ENCODE measurements around the gene RIMS4.
A peak's percentile ranks its signal among the peaks of the same experiment; 100 is the strongest.

Gene RIMS4

DNA sequence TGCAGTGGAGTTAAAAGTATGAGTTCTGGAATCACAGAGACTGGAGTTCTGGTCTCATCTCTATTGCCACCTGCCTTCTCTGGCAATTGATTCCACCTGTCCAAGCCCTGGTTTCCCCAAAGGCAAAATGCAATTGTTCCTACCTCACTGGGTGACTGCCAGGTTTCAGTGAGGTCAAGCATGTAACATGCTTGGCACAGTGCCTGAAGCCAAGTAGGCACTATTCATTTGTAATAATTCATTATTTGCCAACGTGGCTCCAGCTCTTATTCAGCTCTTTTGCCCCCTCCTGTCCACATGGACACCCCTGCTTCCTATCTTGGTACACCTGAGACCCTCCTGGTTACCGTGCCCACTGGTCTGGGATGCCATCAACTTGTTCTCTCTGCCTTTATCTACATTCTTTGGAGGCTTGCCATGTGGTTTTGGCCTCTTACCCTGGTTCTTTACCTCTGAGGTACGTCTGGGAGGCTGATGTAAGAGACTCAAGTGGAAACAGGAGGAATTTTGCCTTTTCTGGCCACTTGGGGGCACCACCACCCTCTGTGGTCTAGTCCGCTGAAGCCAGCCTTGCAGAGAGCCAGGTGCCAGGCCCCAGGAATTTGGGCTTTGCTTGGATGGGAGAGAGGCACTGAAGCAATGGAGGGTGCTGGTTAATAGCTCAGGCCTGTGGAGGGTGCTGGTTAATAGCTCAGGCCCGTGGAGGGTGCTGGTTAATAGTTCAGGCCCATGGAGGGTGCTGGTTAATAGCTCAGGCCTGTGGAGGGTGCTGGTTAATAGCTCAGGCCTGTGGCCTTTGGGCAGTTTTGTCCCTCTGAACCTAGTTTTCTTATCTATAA, 63.0 kb downstream of the RIMS4 start:
- in situ Hi-C loops (cut with MboI; ENCODE audit: low pct_unique_long_range_greater_than_20kb, low sequenced_read_pairs) = no loop called here
- peak; percentile 75 for DNase-seq

DNA sequence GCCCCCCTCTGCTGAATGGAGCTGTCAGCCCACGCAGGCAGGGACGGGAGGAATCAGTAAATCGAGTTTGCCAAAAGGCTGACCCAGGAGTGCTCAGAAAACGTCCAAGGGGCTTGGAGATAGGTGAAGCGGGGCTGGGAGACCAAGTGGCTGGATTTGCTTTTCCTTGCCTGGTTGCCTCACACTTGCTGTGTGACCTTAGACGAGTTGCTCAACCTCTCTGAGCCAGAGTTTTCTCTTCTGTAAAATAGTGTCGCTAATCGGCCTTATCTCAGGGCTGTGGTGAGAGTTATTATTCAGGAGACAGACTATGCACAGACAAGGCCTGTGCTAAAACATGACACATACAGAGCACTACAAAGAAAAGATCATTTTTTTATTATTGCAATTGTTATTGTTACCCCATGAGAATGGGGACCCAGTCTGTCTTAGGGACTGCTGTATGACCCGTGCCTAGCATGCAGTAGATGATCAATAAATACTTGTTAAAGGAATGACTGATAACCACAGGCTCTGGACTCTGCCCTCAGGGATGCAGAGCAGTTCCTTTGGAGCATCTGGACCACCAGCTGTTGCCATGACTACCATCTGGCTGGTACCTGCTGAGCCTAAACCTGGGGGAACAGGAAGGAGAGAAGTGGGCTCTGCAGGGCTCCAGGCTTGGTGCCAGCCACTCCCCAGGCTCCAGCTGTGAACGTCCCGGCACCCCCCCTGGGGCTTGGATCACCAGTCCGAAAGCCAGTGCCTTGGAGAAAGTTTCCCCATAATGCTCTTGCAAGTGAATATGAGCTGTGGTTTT, 63.8 kb downstream of the RIMS4 start:
- no peak for DNase-seq
- in situ Hi-C loops (cut with MboI; ENCODE audit: low pct_unique_long_range_greater_than_20kb, low sequenced_read_pairs) = no loop called here

GRCh38 chr20:44745598-44746366, 64.6 kb downstream of the RIMS4 start, which contains the start of gene KCNK15:
Gene KCNK15, plus strand, starts transcription at chr20:44745865. Its CDS starts 46 bp downstream, at chr20:44745911.
- in situ Hi-C loops (cut with MboI; ENCODE audit: low pct_unique_long_range_greater_than_20kb, low sequenced_read_pairs) = no loop called here
- no peak for DNase-seq

- in situ Hi-C loops (cut with MboI; ENCODE audit: low pct_unique_long_range_greater_than_20kb, low sequenced_read_pairs) = no loop called here
- no peak for DNase-seq
Measured at GRCh38 chr20:44745122-44745597, 65.2 kb downstream of the RIMS4 start.

DNA sequence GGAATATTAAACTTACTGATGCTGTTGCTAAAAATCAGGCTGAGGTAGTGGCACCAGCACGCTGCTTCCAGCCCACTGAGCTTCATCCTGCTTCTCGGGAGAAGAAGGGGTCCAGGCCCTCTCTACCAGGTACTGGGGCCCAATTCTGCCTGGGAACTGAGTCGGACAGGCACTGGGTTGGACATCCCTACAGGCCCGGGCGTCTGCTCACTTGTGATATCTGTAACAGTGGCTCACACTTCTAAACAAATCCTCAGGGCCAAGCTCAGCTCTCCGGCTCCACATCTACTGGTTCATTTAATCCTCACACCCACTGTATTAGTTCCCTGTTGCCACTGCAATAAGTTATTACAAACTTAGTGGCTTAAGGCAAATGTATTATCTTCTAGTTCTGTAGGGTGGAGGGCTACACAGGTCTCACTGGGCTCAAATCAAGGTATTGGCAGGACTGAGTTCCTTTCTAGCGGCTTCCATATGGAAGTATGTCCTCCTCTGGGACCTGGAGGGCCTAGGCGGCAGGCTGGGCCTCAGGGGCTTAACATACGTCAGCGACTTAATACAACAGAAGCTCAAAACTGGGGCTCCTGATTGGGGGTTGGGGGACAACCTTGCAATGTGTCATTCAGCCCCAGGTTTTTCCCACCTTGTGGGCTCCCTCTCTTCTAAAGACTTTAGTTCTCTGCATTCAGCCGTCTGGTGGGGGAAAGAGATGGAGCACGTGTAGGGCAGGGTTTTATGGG, 66.3 kb downstream of the RIMS4 start:
- no peak for DNase-seq
- in situ Hi-C loops (cut with MboI; ENCODE audit: low pct_unique_long_range_greater_than_20kb, low sequenced_read_pairs) = no loop called here

DNA sequence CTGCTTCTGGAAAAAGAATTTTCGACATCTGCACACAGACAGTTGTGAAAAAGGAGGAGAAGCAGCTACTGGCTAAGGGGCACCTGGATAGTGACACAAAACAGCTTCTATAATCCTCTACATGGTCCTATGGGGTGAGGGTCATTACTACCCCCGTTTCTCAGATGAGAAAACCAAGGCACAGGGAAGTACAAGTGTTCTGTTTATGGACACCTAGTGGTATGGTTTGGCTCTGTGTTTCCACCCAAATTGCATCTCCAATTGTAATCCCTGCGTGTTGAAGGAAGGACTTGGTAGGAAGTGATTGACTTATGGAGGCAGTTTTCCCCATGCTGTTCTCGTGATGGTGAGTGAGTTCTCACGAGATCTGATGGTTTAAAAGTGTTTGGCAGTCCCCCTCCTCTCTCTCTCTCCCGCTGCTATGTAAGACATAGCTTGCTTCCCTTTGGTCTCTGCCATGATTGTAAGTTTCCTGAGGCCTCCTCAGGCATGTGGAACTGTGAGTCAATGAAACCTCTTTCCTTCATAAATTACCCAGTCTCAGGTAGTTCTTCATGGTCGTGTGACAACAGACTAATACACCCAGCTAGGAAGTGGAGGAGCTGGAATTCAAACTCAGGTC, 67.2 kb downstream of the RIMS4 start:
- in situ Hi-C loops (cut with MboI; ENCODE audit: low pct_unique_long_range_greater_than_20kb, low sequenced_read_pairs) = no loop called here
- no peak for DNase-seq

- in situ Hi-C loops (cut with MboI; ENCODE audit: low pct_unique_long_range_greater_than_20kb, low sequenced_read_pairs) = no loop called here
- DNase-seq = no peak
Measured at GRCh38 chr20:44742304-44743079, 67.9 kb downstream of the RIMS4 start.

GRCh38 chr20:44739942-44740341, 70.4 kb downstream of the RIMS4 start:
- in situ Hi-C loops (cut with MboI; ENCODE audit: low pct_unique_long_range_greater_than_20kb, low sequenced_read_pairs) = no loop called here
- no peak for DNase-seq

- in situ Hi-C loops (cut with MboI; ENCODE audit: low pct_unique_long_range_greater_than_20kb, low sequenced_read_pairs) = no loop called here
- peak; percentile 43 for DNase-seq
Measured at GRCh38 chr20:44738813-44739477, 71.4 kb downstream of the RIMS4 start.

DNA sequence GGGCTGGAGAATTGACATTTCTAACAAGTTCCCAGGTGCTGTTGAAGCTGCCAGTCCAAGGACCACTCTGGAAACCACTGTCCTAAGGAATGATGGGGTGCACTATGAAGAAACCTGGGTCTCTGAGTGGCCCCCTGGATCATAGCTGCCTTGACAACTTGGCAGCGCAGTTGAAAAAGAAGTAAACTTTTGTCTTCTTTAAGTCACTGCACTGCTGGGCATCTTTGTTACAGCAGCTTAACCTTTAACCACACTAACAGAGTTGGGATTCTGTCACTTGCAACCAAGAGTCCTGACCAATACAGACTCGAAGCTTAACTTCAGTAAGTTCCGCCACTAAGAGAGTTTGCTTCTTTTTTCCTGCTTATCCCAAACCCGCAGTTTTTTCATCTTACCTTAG, 73.2 kb downstream of the RIMS4 start:
- no peak for DNase-seq
- in situ Hi-C loops (cut with MboI; ENCODE audit: low pct_unique_long_range_greater_than_20kb, low sequenced_read_pairs) = no loop called here

DNA sequence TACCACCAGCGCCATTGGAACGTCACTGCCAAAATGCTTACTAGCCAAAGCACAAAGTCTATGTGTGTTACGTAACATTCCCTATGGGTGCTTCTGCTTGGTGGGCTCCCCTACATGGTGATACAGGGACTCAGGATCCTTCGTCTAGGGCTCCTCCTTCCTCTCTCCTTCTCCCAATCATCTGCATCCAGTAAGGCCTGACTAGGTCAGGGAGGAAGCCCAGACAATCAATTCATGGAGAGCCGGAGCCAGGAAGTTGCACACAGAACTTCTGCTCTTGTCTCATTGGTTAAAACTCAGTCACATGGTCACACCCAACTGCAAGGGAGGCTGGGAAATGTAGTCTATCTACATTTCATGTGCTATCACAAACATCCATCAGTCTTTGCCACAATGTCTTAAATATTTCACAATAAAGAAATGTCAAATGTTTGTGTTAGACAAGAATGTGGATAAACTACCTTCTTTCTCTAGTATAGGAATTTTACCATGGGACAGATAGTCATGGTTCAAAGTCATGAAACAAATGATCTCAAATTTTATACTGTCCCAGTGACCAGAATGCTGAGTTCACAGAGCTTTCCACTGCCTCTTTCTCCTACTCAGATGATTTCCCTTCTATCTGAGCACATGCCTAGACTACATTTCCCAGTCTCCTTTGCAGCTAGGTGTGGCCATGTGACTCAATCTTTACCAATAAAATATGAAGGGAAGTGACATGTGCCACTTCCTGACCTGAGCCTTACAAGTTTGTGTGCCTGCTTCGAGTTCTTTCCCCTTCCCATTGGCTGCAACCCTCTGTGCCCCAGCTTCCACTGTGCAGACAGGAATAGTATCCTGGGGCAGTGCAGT, 74.0 kb downstream of the RIMS4 start:
- DNase-seq = peak; percentile 83
- in situ Hi-C loops (cut with MboI; ENCODE audit: low pct_unique_long_range_greater_than_20kb, low sequenced_read_pairs) = no loop called here

DNA sequence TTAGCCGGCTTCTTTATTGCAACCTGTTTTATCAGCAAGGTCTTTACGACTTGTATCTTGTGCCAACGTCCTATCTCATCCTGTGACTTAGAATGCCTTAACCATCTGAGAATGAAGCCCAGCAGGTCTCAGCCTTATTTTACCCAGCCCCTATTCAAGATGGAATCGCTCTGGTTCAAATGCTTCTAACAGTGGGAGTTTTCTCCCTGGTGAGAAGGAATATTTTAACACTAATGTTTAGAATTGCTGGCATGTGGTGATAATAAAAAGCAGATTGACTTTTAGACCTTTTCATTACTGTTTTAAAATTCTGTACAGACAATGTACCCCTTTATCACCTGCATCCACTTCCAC, 74.6 kb downstream of the RIMS4 start:
- DNase-seq = no peak
- in situ Hi-C loops (cut with MboI; ENCODE audit: low pct_unique_long_range_greater_than_20kb, low sequenced_read_pairs) = no loop called here

DNA sequence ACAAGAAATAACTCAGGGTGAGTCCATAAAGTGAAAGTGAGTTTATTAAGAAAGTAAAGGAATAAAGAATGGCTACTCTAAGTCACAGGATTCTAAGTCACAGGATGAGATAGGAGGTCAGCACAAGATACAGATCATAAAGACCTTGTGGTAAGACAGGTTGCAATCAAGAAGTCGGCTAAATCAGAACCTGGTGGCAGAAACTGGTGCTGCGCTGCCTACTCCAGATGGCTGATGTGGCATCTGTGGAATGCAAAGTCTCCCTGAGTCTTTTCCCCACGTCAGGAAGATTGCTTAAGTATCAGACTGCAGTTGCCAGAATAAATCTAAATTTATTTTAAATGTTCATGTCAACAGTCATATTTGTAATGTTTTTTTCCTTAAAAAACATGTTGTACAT, 75.4 kb downstream of the RIMS4 start:
- DNase-seq = no peak
- in situ Hi-C loops (cut with MboI; ENCODE audit: low pct_unique_long_range_greater_than_20kb, low sequenced_read_pairs) = no loop called here

DNA sequence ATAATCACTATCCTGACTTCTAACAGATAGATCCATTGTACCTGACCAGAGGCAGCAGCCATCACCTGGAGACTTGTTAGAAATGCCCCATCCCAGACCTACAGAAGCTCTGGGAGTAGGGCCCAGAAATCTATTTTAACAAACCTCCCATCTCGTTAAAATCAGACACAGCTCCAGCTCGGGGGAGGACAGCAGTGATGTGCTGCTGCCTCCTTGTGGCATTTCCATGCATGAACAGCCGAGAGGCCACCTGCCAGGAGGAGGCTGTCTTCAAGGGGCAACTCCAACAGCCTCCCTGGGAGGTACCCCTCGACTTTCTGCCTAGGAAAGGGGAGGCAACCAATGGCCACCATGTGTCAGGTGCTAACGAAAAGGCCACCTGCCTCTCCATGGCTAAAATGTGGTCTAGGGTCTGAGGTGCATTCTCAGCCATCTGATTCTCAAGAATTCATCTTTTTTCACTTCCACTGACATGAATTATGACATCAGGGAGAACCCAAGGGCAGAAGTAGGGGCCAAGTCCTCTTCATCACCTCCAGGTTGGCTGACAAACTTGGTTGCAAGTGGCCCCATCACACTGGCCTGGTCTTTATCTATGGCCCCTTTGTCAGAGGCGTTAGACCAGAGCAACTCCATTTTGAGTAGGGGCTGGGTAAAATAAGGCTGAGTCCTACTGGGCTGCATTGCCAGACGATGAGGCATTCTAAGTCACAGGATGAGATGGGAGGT, 76.8 kb downstream of the RIMS4 start:
- in situ Hi-C loops (cut with MboI; ENCODE audit: low pct_unique_long_range_greater_than_20kb, low sequenced_read_pairs) = no loop called here
- DNase-seq = peak; percentile 73

- in situ Hi-C loops (cut with MboI; ENCODE audit: low pct_unique_long_range_greater_than_20kb, low sequenced_read_pairs) = no loop called here
- DNase-seq = no peak
Measured at GRCh38 chr20:44732327-44732726, 78.0 kb downstream of the RIMS4 start.

DNA sequence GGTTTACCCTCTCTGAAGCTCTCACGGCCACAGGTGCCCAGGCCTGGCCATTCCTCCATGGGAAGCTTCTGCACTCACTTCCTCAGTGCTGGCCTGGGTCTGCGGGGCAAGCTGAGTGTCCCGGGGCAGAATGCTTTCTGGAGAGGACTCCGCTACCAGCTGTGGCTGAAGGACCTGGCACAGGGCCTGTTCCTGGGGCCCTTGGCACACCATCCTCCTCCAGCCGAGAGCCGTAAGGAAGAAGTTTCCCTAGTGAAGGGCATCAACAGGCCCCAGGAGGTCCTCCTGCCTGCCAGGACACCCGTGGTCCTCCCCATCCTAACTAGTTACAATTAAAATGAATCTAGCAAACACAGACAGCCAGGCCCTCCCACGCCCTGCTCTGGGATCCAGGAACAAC, 78.7 kb downstream of the RIMS4 start:
- no peak for DNase-seq
- in situ Hi-C loops (cut with MboI; ENCODE audit: low pct_unique_long_range_greater_than_20kb, low sequenced_read_pairs) = no loop called here
